PC-3 (cell line): ENCODE measurements around the gene TRUB2.

Source experiments
- CTCF ChIP-seq: fragments of 300-600 bp; sonication (generic); conservative IDR thresholded peaks from 2 replicates; pipeline ENCODE4 v1.5.1; 2017; ENCODE audit warnings: antibody characterized with exemption, low read depth, mild to moderate bottlenecking, low read length
- EZH2phosphoT487 ChIP-seq: fragments of 300-600 bp; sonication (generic); IDR thresholded peaks from 2 replicates; pipeline ENCODE4 v1.6.1; 2018; ENCODE audit warnings: mild to moderate bottlenecking, antibody characterized with exemption, low read length, borderline replicate concordance

GRCh38 chr9:128365525-128365924, 43.3 kb upstream of the TRUB2 start:
- TF ChIP-seq EZH2phosphoT487 (no peak), CTCF (no peak)
